ENCODE results near the gene LPCAT2.

DNA sequence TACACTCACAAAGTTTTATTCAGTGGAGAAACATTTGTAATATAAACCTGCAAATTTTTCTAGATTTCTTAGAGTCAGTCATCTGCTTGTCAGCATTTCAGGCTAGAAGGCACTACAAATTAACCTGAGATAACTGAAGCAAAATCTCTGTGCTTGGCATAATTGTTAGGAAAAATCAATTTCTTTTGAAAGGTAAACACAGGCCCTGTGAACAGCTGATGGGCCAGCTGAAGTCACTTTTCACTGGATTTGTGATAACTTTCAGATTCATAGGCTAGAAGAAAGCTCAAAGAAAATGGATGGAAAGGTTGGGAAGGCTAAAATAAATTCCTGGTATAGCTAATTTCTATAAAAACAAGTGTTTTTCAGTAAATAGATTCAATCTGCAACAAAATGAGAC, 112.9 kb downstream of the LPCAT2 start:
- no peak for TF ChIP-seq RAD21 (conservative IDR thresholded peaks at IDR 0.05)
- TF ChIP-seq, protein P1, sequence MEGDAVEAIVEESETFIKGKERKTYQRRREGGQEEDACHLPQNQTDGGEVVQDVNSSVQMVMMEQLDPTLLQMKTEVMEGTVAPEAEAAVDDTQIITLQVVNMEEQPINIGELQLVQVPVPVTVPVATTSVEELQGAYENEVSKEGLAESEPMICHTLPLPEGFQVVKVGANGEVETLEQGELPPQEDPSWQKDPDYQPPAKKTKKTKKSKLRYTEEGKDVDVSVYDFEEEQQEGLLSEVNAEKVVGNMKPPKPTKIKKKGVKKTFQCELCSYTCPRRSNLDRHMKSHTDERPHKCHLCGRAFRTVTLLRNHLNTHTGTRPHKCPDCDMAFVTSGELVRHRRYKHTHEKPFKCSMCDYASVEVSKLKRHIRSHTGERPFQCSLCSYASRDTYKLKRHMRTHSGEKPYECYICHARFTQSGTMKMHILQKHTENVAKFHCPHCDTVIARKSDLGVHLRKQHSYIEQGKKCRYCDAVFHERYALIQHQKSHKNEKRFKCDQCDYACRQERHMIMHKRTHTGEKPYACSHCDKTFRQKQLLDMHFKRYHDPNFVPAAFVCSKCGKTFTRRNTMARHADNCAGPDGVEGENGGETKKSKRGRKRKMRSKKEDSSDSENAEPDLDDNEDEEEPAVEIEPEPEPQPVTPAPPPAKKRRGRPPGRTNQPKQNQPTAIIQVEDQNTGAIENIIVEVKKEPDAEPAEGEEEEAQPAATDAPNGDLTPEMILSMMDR (IDR thresholded peaks at IDR 0.05; ENCODE audit: poor library complexity, severe bottlenecking): no peak
- TF ChIP-seq TAF1 (IDR thresholded peaks at IDR 0.05; ENCODE audit: low read depth): no peak
- no peak for TF ChIP-seq MXI1 (conservative IDR thresholded peaks at IDR 0.05; ENCODE audit: poor library complexity, severe bottlenecking)
- TF ChIP-seq, protein P2, sequence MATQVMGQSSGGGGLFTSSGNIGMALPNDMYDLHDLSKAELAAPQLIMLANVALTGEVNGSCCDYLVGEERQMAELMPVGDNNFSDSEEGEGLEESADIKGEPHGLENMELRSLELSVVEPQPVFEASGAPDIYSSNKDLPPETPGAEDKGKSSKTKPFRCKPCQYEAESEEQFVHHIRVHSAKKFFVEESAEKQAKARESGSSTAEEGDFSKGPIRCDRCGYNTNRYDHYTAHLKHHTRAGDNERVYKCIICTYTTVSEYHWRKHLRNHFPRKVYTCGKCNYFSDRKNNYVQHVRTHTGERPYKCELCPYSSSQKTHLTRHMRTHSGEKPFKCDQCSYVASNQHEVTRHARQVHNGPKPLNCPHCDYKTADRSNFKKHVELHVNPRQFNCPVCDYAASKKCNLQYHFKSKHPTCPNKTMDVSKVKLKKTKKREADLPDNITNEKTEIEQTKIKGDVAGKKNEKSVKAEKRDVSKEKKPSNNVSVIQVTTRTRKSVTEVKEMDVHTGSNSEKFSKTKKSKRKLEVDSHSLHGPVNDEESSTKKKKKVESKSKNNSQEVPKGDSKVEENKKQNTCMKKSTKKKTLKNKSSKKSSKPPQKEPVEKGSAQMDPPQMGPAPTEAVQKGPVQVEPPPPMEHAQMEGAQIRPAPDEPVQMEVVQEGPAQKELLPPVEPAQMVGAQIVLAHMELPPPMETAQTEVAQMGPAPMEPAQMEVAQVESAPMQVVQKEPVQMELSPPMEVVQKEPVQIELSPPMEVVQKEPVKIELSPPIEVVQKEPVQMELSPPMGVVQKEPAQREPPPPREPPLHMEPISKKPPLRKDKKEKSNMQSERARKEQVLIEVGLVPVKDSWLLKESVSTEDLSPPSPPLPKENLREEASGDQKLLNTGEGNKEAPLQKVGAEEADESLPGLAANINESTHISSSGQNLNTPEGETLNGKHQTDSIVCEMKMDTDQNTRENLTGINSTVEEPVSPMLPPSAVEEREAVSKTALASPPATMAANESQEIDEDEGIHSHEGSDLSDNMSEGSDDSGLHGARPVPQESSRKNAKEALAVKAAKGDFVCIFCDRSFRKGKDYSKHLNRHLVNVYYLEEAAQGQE (IDR thresholded peaks at IDR 0.05; ENCODE audit: borderline replicate concordance): no peak
- no peak for TF ChIP-seq EZH2 (IDR thresholded peaks at IDR 0.05; ENCODE audit: borderline replicate concordance, insufficient read depth, low read length, poor library complexity, severe bottlenecking)
- no peak for TF ChIP-seq POLR2AphosphoS5 (IDR thresholded peaks at IDR 0.05)

All from neural cell (in vitro differentiated cells).